BJ (cell line): ENCODE results near the gene PPP1R1B. TPM values are rescaled to one million over a fixed set of nuclear protein-coding genes. Genes with fewer than 3 reads are reported as not detected.

Experiments
- CTCF ChIA-PET: fragments of 350-600 bp; formaldehyde crosslinking; extraction: SDS; loops from one replicate; lab custom pipeline; 2021; ENCODE audit warnings: antibody characterized with exemption, inconsistent platforms; lab: Yijun Ruan, JAX
- POLR2A ChIA-PET: fragments of 300-600 bp; sonication (Branson Sonifier 250); formaldehyde crosslinking; extraction: SDS; loops from one replicate; lab custom pipeline; 2021; ENCODE audit warnings: antibody characterized with exemption; lab: Charles Lee
- DNase-seq: peaks from one replicate; pipeline ENCODE4 v3.0.0-alpha.2; 2011; ENCODE audit warnings: low read depth
- H3K27me3 ChIP-seq: 2 replicates; pipeline ENCODE4 v1.6.0; 2011; ENCODE audit warnings: low read length; ENCODE audit not compliant: control insufficient read depth, insufficient read depth
- H3K36me3 ChIP-seq: 2 replicates; pipeline ENCODE4 v1.5.1; 2011; ENCODE audit warnings: low read length; ENCODE audit not compliant: control insufficient read depth, insufficient read depth
- H3K4me3 ChIP-seq: 2 replicates; pipeline ENCODE4 v1.5.1; 2011; ENCODE audit warnings: low read depth, mild to moderate bottlenecking, control low read depth, low read length
- polyA plus RNA-seq: library from polyadenylated mRNA; depleted of rRNA; stranded (reverse); fragments of >200 nt; gene quantifications from 2 replicates; pipeline ENCODE4 v1.2.3, GENCODE V29; 2011
- TF ChIP-seq, protein P1 (sequence below): IDR thresholded peaks from 2 replicates; pipeline ENCODE4 v1.5.1; 2011; ENCODE audit warnings: low read depth, mild to moderate bottlenecking, control low read depth, inconsistent platforms, low read length, moderate library complexity; ENCODE audit not compliant: insufficient read depth

Gene PPP1R1B
- polyA plus RNA-seq, 1 experiment: not detected

DNA sequence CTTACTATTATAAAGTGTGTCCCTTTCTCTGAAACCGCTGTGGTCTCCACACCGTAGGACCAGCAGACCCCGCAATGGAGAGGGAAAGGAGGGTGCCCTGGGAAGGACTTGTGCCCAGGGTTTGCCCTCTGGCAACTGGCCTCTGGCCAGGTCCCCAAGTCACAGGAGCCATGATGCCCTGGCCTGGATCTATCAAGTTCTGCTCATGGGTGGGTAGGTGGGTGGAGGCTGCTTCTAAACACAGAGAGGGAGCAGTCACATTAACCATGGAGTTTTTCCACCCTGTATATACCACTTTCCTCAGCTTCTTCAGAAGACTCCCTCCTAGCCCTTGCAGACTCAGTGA, 9.7 kb upstream of the PPP1R1B start:
- CTCF ChIA-PET: interaction anchor here (1.0 to 1.2 kb wide), 2 partner anchors 16 to 18 kb away, joined by 3 read pairs; no protein-coding TSS in a partner anchor
- no peak for DNase-seq
- Histone ChIP-seq H3K36me3 (no peaks in the 10 kb centered on the region), H3K27me3 (peaks cover 18% of the 10 kb centered on the region), H3K4me3 (no peak overlapping the region)
- POLR2A ChIA-PET: no interaction called here
- TF ChIP-seq, protein P1, sequence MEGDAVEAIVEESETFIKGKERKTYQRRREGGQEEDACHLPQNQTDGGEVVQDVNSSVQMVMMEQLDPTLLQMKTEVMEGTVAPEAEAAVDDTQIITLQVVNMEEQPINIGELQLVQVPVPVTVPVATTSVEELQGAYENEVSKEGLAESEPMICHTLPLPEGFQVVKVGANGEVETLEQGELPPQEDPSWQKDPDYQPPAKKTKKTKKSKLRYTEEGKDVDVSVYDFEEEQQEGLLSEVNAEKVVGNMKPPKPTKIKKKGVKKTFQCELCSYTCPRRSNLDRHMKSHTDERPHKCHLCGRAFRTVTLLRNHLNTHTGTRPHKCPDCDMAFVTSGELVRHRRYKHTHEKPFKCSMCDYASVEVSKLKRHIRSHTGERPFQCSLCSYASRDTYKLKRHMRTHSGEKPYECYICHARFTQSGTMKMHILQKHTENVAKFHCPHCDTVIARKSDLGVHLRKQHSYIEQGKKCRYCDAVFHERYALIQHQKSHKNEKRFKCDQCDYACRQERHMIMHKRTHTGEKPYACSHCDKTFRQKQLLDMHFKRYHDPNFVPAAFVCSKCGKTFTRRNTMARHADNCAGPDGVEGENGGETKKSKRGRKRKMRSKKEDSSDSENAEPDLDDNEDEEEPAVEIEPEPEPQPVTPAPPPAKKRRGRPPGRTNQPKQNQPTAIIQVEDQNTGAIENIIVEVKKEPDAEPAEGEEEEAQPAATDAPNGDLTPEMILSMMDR: no peak

DNA sequence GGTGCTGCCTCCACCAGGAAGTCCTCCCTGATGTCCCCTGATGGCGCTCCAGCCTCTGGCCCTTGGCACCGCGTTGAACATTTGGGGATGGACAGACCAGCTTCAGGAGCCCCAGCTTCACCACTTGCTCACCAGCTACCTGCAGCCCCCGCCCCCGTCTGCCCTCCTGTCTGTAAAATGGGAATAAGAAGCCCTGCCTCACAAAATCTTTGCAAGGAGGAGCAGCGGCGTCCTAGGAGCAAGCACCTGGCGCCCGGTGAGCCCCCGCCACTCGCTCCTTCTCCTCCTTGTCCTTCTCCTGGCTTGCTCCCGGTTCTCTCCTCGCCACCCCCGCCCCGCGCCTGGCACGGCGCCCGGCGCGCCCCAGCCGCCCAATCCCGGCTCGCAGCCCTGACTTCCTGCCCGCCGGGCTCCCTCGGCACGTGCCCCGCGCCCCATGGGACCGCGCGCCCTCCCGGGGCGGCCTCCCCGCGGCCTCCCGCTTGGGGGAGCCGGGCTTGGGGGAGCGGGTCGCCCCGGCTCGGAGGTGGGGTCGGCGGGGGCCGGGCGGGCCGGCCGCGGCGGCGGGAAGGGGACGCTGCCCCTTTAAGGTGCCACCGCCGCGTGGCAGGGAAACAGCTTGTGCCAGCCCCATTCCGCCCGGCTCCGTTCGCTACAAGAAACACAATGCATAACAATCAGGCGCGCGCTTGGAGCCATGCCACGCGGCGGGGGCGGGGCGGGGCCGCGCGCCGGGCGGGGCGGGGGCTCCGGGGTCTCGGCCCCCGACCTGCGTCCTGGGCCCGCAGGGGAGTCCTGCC, 9.1 kb upstream of the PPP1R1B start:
- ChIA-PET POLR2A (no interaction called here), CTCF (interaction anchor here (1.0 to 8.7 kb wide), 3 partner anchors 16 to 68 kb away, joined by 3 to 193 read pairs (median 3); no protein-coding TSS in a partner anchor)
- no peak for DNase-seq
- no peaks in the 10 kb centered on the region for H3K36me3 ChIP-seq
- peaks cover 18% of the 10 kb centered on the region for H3K27me3 ChIP-seq
- H3K4me3 ChIP-seq: peak overlapping the region; percentile 49
- TF ChIP-seq, protein P1: no peak

DNA sequence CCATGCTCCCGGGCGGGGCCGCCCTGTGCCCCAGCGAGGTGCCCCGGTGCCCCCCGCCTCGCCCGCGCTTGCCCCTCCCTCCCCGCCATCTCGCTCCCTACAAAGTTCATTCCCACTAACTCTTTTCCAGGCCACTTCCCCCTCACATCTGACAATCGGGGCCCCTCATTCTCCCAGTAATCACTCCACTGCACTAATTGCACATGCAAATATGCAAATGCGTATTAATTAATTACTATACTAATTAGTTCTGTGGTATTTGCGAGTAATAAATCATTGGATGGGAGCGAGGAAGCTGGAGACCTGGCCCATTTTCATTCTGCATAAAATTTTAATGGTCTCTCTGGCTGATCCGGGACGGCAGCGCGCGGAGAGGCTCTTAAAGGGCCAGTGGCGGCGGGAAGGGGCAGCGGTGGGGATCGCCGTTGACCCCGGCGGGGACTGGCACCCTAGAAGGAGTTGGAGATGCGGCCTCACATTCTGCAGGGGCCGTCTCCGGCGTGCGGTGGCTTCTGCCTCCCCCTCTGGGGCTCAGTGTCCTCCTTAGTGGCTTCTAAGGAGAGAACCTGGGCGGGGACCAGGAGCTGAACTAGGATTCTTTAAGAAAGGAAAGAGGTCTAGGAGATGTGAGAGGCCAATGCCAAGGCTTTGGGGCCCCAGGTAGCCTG, 8.4 kb upstream of the PPP1R1B start:
- ChIA-PET CTCF (interaction anchor here (1.0 to 8.7 kb wide), 6 partner anchors 8 to 77 kb away, joined by 3 to 193 read pairs (median 132); partner anchors contain the start of genes PNMT, STARD3 and TCAP), POLR2A (no interaction called here)
- Histone ChIP-seq H3K36me3 (no peaks in the 10 kb centered on the region), H3K4me3 (peak overlapping the region; percentile 49), H3K27me3 (peaks cover 18% of the 10 kb centered on the region)
- TF ChIP-seq, protein P1: no peak
- no peak for DNase-seq

DNA sequence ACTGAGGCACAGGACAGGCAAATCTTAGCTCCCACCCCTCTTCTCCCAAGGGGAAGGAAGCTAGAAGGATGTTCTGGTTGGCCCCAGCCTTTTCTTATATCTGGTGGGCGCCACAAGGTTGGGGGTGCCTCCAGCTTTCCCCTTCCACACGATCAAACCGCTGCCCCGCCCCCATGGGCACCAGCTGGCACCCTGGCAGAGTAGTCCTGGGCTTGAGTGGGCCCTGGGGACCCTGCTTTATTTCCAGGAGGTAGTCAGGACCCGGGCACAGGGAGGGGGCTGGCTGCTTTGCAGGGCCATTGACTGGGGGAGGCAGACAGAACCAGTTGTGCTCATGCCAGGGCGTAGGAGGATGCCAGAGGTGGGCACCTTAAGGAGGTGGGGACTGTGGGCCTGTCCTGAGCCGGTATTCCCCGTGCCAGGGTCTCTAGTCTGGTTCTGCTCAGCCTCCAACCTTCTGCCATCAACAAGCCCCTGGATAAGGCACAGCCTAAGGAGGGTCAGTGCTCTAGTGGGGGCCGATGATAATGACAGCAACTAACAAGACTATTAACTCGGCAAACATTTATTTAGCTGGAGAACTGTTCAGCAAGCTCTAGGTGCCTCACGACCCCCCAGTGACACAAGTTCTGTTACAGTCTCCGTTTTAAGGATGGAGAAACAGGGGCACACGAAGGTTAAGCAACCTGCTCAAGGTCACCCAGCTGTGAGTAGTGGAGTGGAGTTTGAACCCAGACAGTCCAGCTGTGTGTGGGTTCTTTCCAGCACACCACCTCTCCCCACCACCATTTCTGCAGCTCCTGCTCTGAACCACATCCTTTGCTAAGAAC, 7.6 kb upstream of the PPP1R1B start:
- Histone ChIP-seq H3K4me3 (no peak overlapping the region), H3K27me3 (peaks cover 17% of the 10 kb centered on the region), H3K36me3 (no peaks in the 10 kb centered on the region)
- DNase-seq: no peak
- ChIA-PET CTCF (interaction anchor here (0.9 to 8.7 kb wide), 8 partner anchors 9 to 136 kb away, joined by 3 to 193 read pairs (median 56); partner anchors contain the start of genes PNMT, STARD3 and TCAP), POLR2A (no interaction called here)
- TF ChIP-seq, protein P1: no peak

DNA sequence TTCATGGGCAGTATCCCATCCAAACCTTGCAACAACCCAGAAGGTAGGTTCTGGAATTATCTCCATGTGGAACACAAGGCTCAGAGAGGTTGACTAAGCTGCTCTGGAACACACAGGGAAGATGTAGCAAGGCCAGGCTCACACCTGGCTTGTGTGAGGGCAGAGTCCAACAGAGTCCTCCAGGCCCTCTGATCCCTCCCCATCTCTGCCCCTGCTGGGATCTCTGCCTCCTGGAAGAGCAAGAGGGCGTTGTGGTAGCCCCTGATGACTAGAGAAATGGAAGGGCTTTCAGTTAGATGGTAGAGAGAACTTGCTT, 7.0 kb upstream of the PPP1R1B start:
- TF ChIP-seq, protein P1: no peak
- Histone ChIP-seq H3K4me3 (no peak overlapping the region), H3K36me3 (no peaks in the 10 kb centered on the region), H3K27me3 (peaks cover 17% of the 10 kb centered on the region)
- CTCF ChIA-PET: interaction anchor here (0.9 to 8.7 kb wide), 6 partner anchors 9 to 136 kb away, joined by 3 to 193 read pairs (median 132); partner anchors contain the start of genes PNMT, STARD3 and TCAP
- POLR2A ChIA-PET: no interaction called here
- no peak for DNase-seq
